ENCODE measurements around the gene MBD5.

GRCh38 chr2:148282201-148282600, 261.3 kb downstream of the MBD5 start:
- TF ChIP-seq, protein P1, sequence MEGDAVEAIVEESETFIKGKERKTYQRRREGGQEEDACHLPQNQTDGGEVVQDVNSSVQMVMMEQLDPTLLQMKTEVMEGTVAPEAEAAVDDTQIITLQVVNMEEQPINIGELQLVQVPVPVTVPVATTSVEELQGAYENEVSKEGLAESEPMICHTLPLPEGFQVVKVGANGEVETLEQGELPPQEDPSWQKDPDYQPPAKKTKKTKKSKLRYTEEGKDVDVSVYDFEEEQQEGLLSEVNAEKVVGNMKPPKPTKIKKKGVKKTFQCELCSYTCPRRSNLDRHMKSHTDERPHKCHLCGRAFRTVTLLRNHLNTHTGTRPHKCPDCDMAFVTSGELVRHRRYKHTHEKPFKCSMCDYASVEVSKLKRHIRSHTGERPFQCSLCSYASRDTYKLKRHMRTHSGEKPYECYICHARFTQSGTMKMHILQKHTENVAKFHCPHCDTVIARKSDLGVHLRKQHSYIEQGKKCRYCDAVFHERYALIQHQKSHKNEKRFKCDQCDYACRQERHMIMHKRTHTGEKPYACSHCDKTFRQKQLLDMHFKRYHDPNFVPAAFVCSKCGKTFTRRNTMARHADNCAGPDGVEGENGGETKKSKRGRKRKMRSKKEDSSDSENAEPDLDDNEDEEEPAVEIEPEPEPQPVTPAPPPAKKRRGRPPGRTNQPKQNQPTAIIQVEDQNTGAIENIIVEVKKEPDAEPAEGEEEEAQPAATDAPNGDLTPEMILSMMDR (IDR thresholded peaks at IDR 0.05) = no peak
- no peak for TF ChIP-seq POLR2A (IDR thresholded peaks at IDR 0.05)
